Measurements from ENCODE around the gene CLMN. TPM values are rescaled to one million over a fixed set of nuclear protein-coding genes. Genes with fewer than 3 reads are reported as not detected.

Gene CLMN
- total and polyA plus RNA-seq, 2 of the 8 experiments (the other 6 are each of a cell fraction or from before 2014, with no cell fraction given) = 1.6 to 8.2 TPM

GRCh38 chr14:95190857-95191256 is 128.9 kb downstream of the CLMN start:
- Histone ChIP-seq H3K4me3 (ENCODE audit: extremely low read depth in 1 of 4, insufficient read depth in 2 of 4, low read depth in 3 of 4, low read length in 4 of 4) (no peak overlapping the region), H4K20me1 (replicated peaks in 1 of 2; ENCODE audit: control insufficient read depth in 1 of 2, insufficient read depth in 2 of 2, low read length in 2 of 2) (no peaks in the 10 kb centered on the region), H3K23me2 (ENCODE audit: low read depth, low read length) (no peaks in the 10 kb centered on the region), H3K27ac (ENCODE audit: low read depth, low read length) (no peak overlapping the region), H3K9ac (replicated peaks in 1 of 4; ENCODE audit: extremely low read depth in 1 of 4, low read depth in 3 of 4, low read length in 3 of 4) (no peak overlapping the region), H2AFZ (ENCODE audit: low read length) (no peak overlapping the region), H3K14ac (ENCODE audit: insufficient read length) (no peak overlapping the region), H3K4me2 (ENCODE audit: insufficient read depth in 1 of 2, low read depth in 2 of 2, low read length in 2 of 2) (no peak overlapping the region), H3K4ac (replicated peaks; ENCODE audit: insufficient read length, low read depth, low read length) (no peak overlapping the region), H3K4me1 (replicated peaks in 1 of 4; ENCODE audit: control insufficient read depth in 3 of 4, insufficient read depth in 4 of 4, low read length in 3 of 4) (no peaks in the 10 kb centered on the region), H3K23ac (ENCODE audit: insufficient read length) (no peak overlapping the region), H2BK15ac (ENCODE audit: low read length) (no peak overlapping the region), H2BK5ac (ENCODE audit: low read depth, low read length) (no peak overlapping the region), H2BK20ac (ENCODE audit: low read length) (no peak overlapping the region), H4K91ac (replicated peaks; ENCODE audit: insufficient read length, low read length) (no peak overlapping the region), H3K18ac (ENCODE audit: extremely low read depth, low read length) (no peak overlapping the region), H2BK12ac (ENCODE audit: low read depth, low read length) (no peak overlapping the region), H2BK120ac (replicated peaks; ENCODE audit: low read depth, low read length) (no peak overlapping the region), H3K79me2 (ENCODE audit: control insufficient read depth in 1 of 2, insufficient read depth in 2 of 2, low read length in 2 of 2) (no peaks in the 10 kb centered on the region), H4K5ac (ENCODE audit: insufficient read length, low read depth, low read length) (no peak overlapping the region), H4K8ac (ENCODE audit: extremely low read depth, insufficient read depth, low read length) (no peak overlapping the region), H3K56ac (replicated peaks; ENCODE audit: insufficient read length, low read depth, low read length) (no peak overlapping the region), H3K9me3 (ENCODE audit: insufficient read depth in 2 of 2, low read depth in 1 of 2, low read length in 1 of 2) (no peaks in the 10 kb centered on the region), H3K27me3 (replicated peaks in 1 of 4; ENCODE audit: control insufficient read depth in 3 of 4, extremely low read depth in 1 of 4, insufficient read depth in 3 of 4, low read length in 3 of 4) (no peaks in the 10 kb centered on the region), H2AK5ac (ENCODE audit: low read depth, low read length) (no peak overlapping the region), H3K79me1 (ENCODE audit: low read depth, low read length) (no peaks in the 10 kb centered on the region), H3K36me3 (ENCODE audit: control insufficient read depth in 2 of 4, insufficient read depth in 4 of 4, low read length in 3 of 4) (no peaks in the 10 kb centered on the region)
- ChIA-PET CTCF (ENCODE audit: partially characterized antibody) (interaction anchor here (1.0 to 1.2 kb wide), 2 partner anchors 8 to 103 kb away, joined by 3 read pairs; no protein-coding TSS in a partner anchor), POLR2A (ENCODE audit: partially characterized antibody) (no interaction called here)
- no peak for DNase-seq (ENCODE audit: low read depth in 1 of 2, low spot score in 2 of 2)
- 86% methylated on average over 7 of the region's 7 CpGs; no CpG with 5 or more reads in 1 of the 2 experiments for WGBS, 2 experiments (ENCODE audit: extremely low coverage in 1 of 2, insufficient coverage in 1 of 2, insufficient read length in 1 of 2, insufficient replicate concordance in 2 of 2, low coverage in 1 of 2, low lambda C conversion rate in 2 of 2, missing lambda C conversion rate in 1 of 2)
- no peak for FAIRE-seq
- TF ChIP-seq FOSL1 (IDR thresholded peaks at IDR 0.05; ENCODE audit: insufficient read depth, low read depth, low read length) = no peak

Measured in H1 (cell line).